Measurements from ENCODE around the gene ESR2. TPM values are rescaled to one million over a fixed set of nuclear protein-coding genes. Genes with fewer than 3 reads are reported as not detected.

ESR2 gene
- total RNA-seq, 1 donor from 2014 or later: 0.38 TPM

Small RNA genes within 50 kb of the gene (microRNA-seq; reads per million reads assigned to microRNA genes)
- not detected for gene MIR548H1

Other genes starting within 250 kb of the ESR2 start
- 46.3 TPM for gene MTHFD1, start 94.0 kb upstream of the ESR2 start, total RNA-seq
- 0.51 TPM for gene AKAP5, start 171.1 kb upstream of the ESR2 start, total RNA-seq
- gene ZBTB25, start 209.5 kb upstream of the ESR2 start, total RNA-seq: 21.4 TPM
- gene ZBTB1, start 210.4 kb upstream of the ESR2 start, total RNA-seq: 25.4 TPM
- 74.9 TPM for gene HSPA2, start 246.4 kb upstream of the ESR2 start, total RNA-seq